SK-N-MC (cell line): ENCODE results near the gene BPHL.
"Not testable (repeated sequence)": the region's sequence is repeated elsewhere in the genome, so short reads cannot be mapped to it uniquely, and the experiment has no call there.

Source experiments
- DNase-seq: peaks from one replicate; pipeline ENCODE4 v3.0.0-alpha.2; 2011; ENCODE audit warnings: low read depth, low spot score
- H3K27ac ChIP-seq: fragments of 200-600 bp; sonication (generic); 2 replicates; pipeline ENCODE4 v1.5.1; 2016; ENCODE audit warnings: mixed run types
- H3K36me3 ChIP-seq: fragments of 200-600 bp; sonication (generic); 2 replicates; pipeline ENCODE4 v1.6.1; 2017; ENCODE audit warnings: antibody characterized with exemption, low read length, mixed read lengths; ENCODE audit not compliant: insufficient read depth
- H3K4me3 ChIP-seq: fragments of 200-600 bp; sonication (generic); 2 replicates; pipeline ENCODE4 v1.5.1; 2016
- H3K9ac ChIP-seq: fragments of 200-600 bp; sonication (generic); 2 replicates; pipeline ENCODE4 v1.8.0; 2017; ENCODE audit warnings: mixed run types, mixed read lengths; ENCODE audit not compliant: insufficient read length
- H3K9me3 ChIP-seq: fragments of 200-600 bp; sonication (generic); 2 replicates; pipeline ENCODE4 v1.6.1; 2017; ENCODE audit warnings: low read depth, mild to moderate bottlenecking, antibody characterized with exemption, low read length, moderate library complexity, mixed read lengths
- EZH2 ChIP-seq: fragments of 200-600 bp; sonication (generic); IDR thresholded peaks from one replicate; pipeline ENCODE4 v1.6.1; 2017; ENCODE audit warnings: antibody characterized with exemption
- FOXP2 ChIP-seq: optimal IDR thresholded peaks from 2 replicates; pipeline ENCODE3; 2011; ENCODE audit warnings: mild to moderate bottlenecking, moderate library complexity; ENCODE audit not compliant: insufficient read depth; ENCODE audit errors: extremely low read length, control extremely low read depth
- POLR2AphosphoS5 ChIP-seq: IDR thresholded peaks from 2 replicates; pipeline ENCODE4 v1.6.1; 2012; ENCODE audit warnings: mild to moderate bottlenecking, low read depth, low read length, borderline replicate concordance

Gene BPHL

DNA sequence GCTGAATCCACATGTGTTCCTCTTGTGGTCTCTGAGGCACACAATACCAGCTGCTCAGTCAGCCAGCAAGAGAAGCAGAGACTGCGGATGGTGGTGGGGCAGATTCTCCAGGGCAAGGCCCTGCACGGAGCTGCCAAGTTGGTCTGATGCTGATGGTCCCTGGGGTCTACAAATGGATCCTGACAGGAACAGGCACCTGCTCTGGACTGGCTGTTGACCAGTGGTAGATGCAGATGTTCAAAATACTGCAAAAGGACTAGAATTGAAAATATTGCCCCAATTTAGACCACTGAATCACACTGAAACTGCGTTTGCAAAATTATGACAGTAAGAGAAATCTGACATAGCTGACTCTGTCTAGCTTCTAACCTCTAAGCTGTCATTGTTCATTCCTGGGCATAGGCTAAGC, 68.5 kb downstream of the BPHL start:
- Histone ChIP-seq H3K4me3 (no peak overlapping the region), H3K9ac (no peak overlapping the region), H3K9me3 (no peaks in the 10 kb centered on the region), H3K36me3 (no peaks in the 10 kb centered on the region), H3K27ac (no peak overlapping the region)
- TF ChIP-seq EZH2 (no peak), POLR2AphosphoS5 (no peak), FOXP2 (no peak)
- no peak for DNase-seq

DNA sequence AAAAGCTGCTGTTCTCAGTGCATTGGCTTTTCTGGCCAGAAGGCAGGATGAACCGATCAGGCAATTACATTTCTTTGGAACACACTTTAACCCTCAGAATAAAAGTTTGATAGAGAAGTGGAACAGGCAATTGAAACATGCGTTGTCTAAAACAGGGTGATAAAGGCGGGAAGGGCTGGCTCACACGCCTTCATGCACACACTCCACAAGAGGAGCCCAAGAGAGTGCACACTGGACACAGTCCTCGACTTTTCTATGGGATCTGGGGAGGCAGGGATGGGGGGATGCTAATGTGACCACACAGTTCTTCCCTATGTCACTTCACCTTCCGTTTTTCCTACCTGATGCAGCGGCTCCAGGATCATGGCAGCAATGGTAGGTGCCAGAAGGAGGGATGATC, 69.8 kb downstream of the BPHL start:
- H3K4me3 ChIP-seq = no peak overlapping the region

DNA sequence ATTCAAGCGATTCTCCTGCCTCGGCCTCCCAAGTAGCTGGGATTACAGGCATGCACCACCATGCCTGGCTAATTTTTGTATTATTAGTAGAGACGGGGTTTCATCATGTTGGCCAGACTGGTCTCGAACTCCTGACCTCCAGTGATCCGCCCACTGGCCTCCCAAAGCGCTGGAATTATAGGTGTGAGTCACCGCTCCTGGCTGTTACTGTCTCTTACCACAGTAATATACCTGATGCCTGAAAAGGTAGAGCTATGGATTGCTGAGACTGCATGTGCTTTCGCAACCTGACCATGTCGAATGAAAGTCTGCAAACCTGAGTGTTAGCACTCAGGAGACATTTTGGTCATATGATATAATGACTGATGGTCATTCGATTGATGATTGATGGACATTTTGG, 70.7 kb downstream of the BPHL start:
- not testable (repeated sequence) for H3K9me3 ChIP-seq, H3K27ac ChIP-seq, H3K4me3 ChIP-seq, H3K36me3 ChIP-seq, DNase-seq, H3K9ac ChIP-seq

More for the DNA sequence above, 69.8 kb downstream of the BPHL start:
- TF ChIP-seq EZH2 (no peak), FOXP2 (no peak), POLR2AphosphoS5 (no peak)
- Histone ChIP-seq H3K36me3 (no peaks in the 10 kb centered on the region), H3K9ac (no peak overlapping the region), H3K27ac (no peak overlapping the region), H3K9me3 (no peaks in the 10 kb centered on the region)
- DNase-seq = no peak

DNA sequence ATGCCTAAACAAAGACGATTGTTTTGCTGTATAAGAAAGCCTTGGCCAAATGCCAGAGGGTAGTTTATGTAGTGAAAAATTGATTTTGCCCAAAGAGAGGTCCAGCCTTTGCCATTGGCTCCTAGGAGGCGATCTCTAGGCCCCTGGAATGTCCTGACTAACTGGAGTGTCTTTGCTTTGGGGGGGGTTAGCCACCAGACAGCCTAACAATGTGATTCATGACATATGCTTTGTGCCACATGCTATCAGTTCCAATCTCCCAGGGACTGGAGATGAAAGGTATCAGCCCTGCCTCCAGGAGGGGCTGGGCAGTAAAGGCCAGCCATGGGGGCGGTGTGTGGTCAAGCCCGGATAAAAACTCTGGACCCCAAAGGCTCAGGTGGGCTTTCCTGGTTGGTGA, 71.5 kb downstream of the BPHL start:
- no peak for DNase-seq
- no peak overlapping the region for H3K9ac ChIP-seq
- no peaks in the 10 kb centered on the region for H3K36me3 ChIP-seq
- TF ChIP-seq FOXP2 (no peak), EZH2 (no peak), POLR2AphosphoS5 (no peak)
- H3K9me3 ChIP-seq = no peaks in the 10 kb centered on the region
- H3K4me3 ChIP-seq = no peak overlapping the region
- H3K27ac ChIP-seq = no peak overlapping the region

DNA sequence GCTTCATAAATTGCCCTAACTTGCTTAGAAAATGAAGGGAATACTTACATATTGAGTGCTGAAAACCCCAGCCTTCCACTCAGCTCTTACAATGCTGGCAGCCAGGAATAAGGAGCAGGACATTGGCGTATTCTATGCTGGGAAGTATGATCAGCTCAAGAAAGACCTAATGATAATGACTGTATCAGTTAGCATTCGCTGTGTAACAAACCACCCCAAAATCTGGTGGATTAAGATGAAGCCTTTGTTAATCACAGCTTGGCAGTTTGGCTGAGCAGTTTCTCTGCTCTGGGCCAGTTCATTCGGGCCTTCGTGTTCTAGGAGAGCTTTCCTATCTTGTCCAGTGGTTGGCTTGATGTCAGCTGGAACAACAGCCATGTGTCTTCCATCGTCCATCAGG, 72.3 kb downstream of the BPHL start:
- TF ChIP-seq POLR2AphosphoS5 = no peak
- TF ChIP-seq FOXP2 = no peak
- no peak for TF ChIP-seq EZH2
- Histone ChIP-seq H3K36me3 (no peaks in the 10 kb centered on the region), H3K9me3 (no peaks in the 10 kb centered on the region), H3K9ac (no peak overlapping the region), H3K4me3 (no peak overlapping the region), H3K27ac (no peak overlapping the region)
- no peak for DNase-seq

DNA sequence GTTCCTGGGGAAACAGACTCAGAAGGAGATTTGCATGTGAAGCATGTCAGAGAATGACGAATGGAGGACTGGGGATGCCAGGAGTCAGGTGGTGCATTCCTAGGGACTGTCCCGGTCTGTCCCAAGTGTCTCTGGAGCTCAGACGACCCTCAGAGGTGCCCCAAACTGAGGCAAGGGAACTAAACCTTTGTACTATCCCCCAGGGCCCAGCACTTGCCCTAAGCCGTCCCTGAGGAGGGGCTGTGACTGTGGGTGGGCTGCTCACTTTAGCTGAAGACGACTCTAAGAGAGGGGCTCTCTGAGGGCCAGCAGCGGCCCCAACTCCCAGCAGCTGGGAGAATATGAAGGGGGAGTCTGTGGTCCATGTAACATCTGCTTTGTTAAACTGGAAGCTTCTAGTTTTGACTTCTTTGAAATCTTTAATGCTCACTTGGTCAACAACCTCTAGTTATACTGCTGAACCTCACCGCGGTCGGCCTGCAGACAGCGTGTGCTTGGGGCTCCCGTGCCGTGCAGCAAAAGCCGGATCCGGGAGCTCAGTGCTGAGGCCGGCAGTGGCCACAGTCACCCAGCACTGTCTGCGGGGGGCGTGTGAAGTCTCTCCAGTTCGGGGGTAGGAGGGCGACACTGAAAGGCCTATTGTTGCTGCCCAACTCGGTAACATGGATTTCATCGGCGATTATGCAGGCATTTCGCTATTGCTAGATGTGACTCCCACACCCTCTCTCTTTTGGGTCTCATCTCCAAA, 74.8 kb downstream of the BPHL start:
- H3K27ac ChIP-seq = no peak overlapping the region
- no peak for TF ChIP-seq EZH2
- H3K4me3 ChIP-seq = no peak overlapping the region
- no peaks in the 10 kb centered on the region for H3K36me3 ChIP-seq
- no peak for DNase-seq
- no peak overlapping the region for H3K9ac ChIP-seq
- H3K9me3 ChIP-seq = no peaks in the 10 kb centered on the region

DNA sequence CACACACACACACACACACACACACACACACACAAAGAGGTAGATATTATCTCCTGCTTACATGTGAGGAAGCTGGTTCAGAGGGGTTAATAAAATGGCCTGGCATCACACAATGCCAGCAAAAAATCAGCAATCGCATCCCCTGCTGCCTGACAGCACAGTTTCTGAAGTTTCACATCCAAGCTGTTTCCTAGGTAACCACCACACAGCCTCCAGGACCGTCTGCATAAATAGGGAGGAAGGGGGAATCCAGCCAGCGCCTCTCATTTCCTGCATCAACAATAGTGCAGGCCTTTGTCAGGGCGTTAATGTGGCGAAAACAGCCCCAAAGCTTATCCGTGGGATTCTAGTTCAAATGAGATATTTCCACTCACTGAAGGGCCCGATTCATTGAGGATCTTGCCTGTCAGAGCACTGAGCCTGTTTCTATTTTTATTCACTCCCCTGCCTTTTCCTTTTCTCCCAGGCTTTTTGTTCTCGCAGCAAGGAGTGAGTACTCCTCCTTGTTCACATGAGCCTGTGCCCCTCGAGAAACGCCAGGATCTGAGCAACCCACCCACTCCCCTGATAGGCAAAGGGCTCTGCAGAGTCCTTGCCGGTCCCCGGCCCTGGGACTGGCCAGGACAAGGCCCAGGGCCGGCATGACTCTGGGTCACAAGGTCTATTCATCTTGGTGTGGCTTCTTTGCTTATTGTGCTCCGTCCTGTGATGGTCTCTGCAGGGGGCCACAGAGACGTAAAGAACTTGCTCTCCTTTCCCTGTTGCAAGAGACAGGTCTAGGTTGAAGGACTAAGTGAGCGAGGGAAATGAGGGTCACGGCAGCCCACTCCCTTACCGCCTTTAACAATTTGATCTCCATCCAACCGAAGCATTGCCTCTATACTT, 76.3 kb downstream of the BPHL start:
- Histone ChIP-seq H3K27ac (no peak overlapping the region), H3K9ac (no peak overlapping the region), H3K4me3 (0 out of 2 replicates have a peak overlapping the region, but pooled peaks have one; percentile 11), H3K9me3 (no peaks in the 10 kb centered on the region), H3K36me3 (no peaks in the 10 kb centered on the region)
- DNase-seq = no peak
- TF ChIP-seq EZH2 (no peak), FOXP2 (no peak), POLR2AphosphoS5 (no peak)

DNA sequence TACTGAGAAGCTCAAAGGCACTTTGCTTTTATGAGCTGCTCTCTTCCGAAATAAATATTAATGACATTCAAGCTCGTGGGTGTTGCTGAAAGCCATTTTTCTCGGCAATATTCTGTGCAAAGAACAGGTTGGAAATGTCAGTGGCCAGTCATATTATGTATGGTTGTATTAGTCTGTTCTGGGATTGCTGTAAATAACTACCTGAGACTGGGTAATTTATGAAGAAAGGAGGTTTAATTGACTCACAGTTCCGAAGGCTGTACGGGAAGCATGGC, 76.8 kb downstream of the BPHL start:
- Histone ChIP-seq H3K27ac (no peak overlapping the region), H3K9me3 (no peaks in the 10 kb centered on the region), H3K9ac (no peak overlapping the region), H3K4me3 (0 out of 2 replicates have a peak overlapping the region, but pooled peaks have one; percentile 11), H3K36me3 (no peaks in the 10 kb centered on the region)
- no peak for TF ChIP-seq EZH2
- TF ChIP-seq FOXP2 = no peak
- TF ChIP-seq POLR2AphosphoS5 = no peak
- DNase-seq = no peak
